Pancreas (tissue), 10 donors: ENCODE results near the gene TMEM125. TPM values are rescaled to one million over a fixed set of nuclear protein-coding genes. Genes with fewer than 3 reads are reported as not detected.

Source experiments
- ATAC-seq, 4 donors: fragments of 200-7000 bp; cut with Tn5 transposase; one replicate each; pipeline versions ENCODE4 v1.8.0 to v1.9.1; 2020; ENCODE audit warnings: mild to moderate bottlenecking in 4 of 4, moderate library complexity in 4 of 4
- DNase-seq, 6 donors: peaks; one replicate each; pipeline ENCODE4 v3.0.0-alpha.2; 2020
- FAIRE-seq: peaks from 2 replicates; lab custom pipeline; 2012; peaks lifted over from hg19 to GRCh38; lab: Jason Lieb, UNC
- H3K27ac ChIP-seq, 4 donors: fragments of 200-600 bp; sonication (generic); 1 replicate in 3 of 4; 2 replicates in 1 of 4; pipeline versions ENCODE4 v1.5.0 to v1.8.0; 2020
- H3K27me3 ChIP-seq, 4 donors: fragments of 200-600 bp; one replicate each; pipeline ENCODE4 v1.8.0; 2021
- H3K36me3 ChIP-seq, 3 donors: fragments of 200-600 bp; sonication (generic) in 1 of 3; one replicate each; pipeline versions ENCODE4 v1.5.0 to v1.8.0; 2020 to 2021
- H3K4me1 ChIP-seq, 3 donors: fragments of 200-600 bp; one replicate each; pipeline ENCODE4 v1.8.0; 2021
- H3K4me3 ChIP-seq, 4 donors: fragments of 200-600 bp; sonication (generic) in 2 of 4; one replicate each; pipeline versions ENCODE4 v1.5.0 to v1.8.0; 2020 to 2021
- H3K9me3 ChIP-seq, 4 donors: fragments of 200-600 bp; one replicate each; pipeline ENCODE4 v1.8.0; 2021
- CTCF ChIP-seq, 4 donors: fragments of 200-600 bp; sonication (generic) in 3 of 4; IDR thresholded peaks; one replicate each; pipeline versions ENCODE4 v1.5.0 to v1.8.0; 2021; ENCODE audit warnings: antibody characterized with exemption in 4 of 4
- WGBS, 2 donors: extraction: QIAGEN DNeasy Blood & Tissue Kit; methylation state at CpG; one replicate each; pipeline ENCODE4 v1.1.7; 2013; 5-methylcytosine and 5-hydroxymethylcytosine counted together
- intact Hi-C, 3 donors: fragments of 100-400 bp; cut with DNase I; formaldehyde crosslinking; loops; one replicate each; pipeline versions ENCODE4 v1.11.1 to v1.14.2; 2022
- polyA plus RNA-seq, 2 donors: library from polyadenylated mRNA; stranded (reverse); fragments of 200-250 nt; gene quantifications; one replicate each; pipeline ENCODE4 v1.2.3, GENCODE V29; 2013
- total RNA-seq, 6 donors: library from RNA; stranded (reverse); fragmentation: NEBNext Ultra II Directional in 4 of 6; extraction: Animal tissue kit (Norgen Biotek cat#: 25700) in 4 of 6; gene quantifications; one replicate each; pipeline versions ENCODE4 v1.2.1 to v1.2.4, GENCODE V29; 2021 to 2023
- donor health status: healthy with polysubstance abuse.
- donor health status: DM: no; HTN: no; CAD: no; lungs with moderate emphysema.
- donor health status: DM: no; HTN: no; CAD: no.
- donor health status: control.
- donor health status: control.
- donor health status: Bipolar disorder and iron deficiency.
- donor health status: DM: yes; HTN: yes; CAD: no.
- donor health status: DM: no; HTN: no; CAD: no.
- donor health status: DM: no; HTN: no; CAD: no.
- donor health status: DM: yes; HTN: yes; CAD: no.

Gene TMEM125
- total and polyA plus RNA-seq, 8 donors: 27.5 to 75.0 (median 44.4) TPM

GRCh38 chr1:43225168-43225567 is 44.6 kb upstream of the TMEM125 start:
- no peaks in the 10 kb centered on the region for H3K9me3 ChIP-seq
- no peak overlapping the region for H3K27ac ChIP-seq
- no peak overlapping the region for H3K4me3 ChIP-seq
- no peak for DNase-seq
- H3K27me3 ChIP-seq: no peaks in the 10 kb centered on the region
- no peaks in the 10 kb centered on the region for H3K36me3 ChIP-seq
- no peak for ATAC-seq
- no peaks in the 10 kb centered on the region for H3K4me1 ChIP-seq
- TF ChIP-seq CTCF (IDR thresholded peaks at IDR 0.05): no peak
- 61 to 63% methylated on average over 3 of the region's 3 CpGs for WGBS, 2 donors
- no peak for FAIRE-seq
- intact Hi-C loops: loop anchor here in 2 of 3 donors (5.0 kb wide), 2 partner anchors 192 to 197 kb away; no protein-coding TSS in a partner anchor

GRCh38 chr1:43227143-43227764 is 42.5 kb upstream of the TMEM125 start:
- H3K27ac ChIP-seq: no peak overlapping the region

GRCh38 chr1:43229826-43230780 is 39.7 kb upstream of the TMEM125 start:
- no peak for TF ChIP-seq CTCF (IDR thresholded peaks at IDR 0.05)
- Histone ChIP-seq H3K36me3 (no peaks in the 10 kb centered on the region), H3K9me3 (no peaks in the 10 kb centered on the region), H3K27me3 (no peaks in the 10 kb centered on the region), H3K4me3 (no peak overlapping the region), H3K4me1 (no peaks in the 10 kb centered on the region), H3K27ac (no peak overlapping the region)
- ATAC-seq (no peak), DNase-seq (no peak), FAIRE-seq (no peak)
- 82 to 86% methylated on average over 6 of the region's 6 CpGs for WGBS, 2 donors
- intact Hi-C loops: loop anchor here in 2 of 3 donors (5.0 to 10.0 kb wide), 3 partner anchors 135 to 192 kb away; partner anchors contain the start of gene ELOVL1 (in 2 of the 2)

More at GRCh38 chr1:43227143-43227764, 42.5 kb upstream of the TMEM125 start:
- Histone ChIP-seq H3K27me3 (no peaks in the 10 kb centered on the region), H3K9me3 (no peaks in the 10 kb centered on the region), H3K36me3 (no peaks in the 10 kb centered on the region), H3K4me1 (no peaks in the 10 kb centered on the region), H3K4me3 (no peak overlapping the region)
- TF ChIP-seq CTCF (IDR thresholded peaks at IDR 0.05): peak; percentile 92 to 95 (median 92)
- DNase-seq: peak; percentile 60 to 95 (median 82)
- peak; percentile 90 to 97 (median 93) for ATAC-seq
- FAIRE-seq: no peak
- WGBS, 2 donors: 13% methylated on average over 10 of the region's 10 CpGs
- intact Hi-C loops: loop anchor here in 2 of 3 donors (5.0 kb wide), 2 partner anchors 190 to 195 kb away; no protein-coding TSS in a partner anchor

- H3K36me3 ChIP-seq: no peaks in the 10 kb centered on the region
- intact Hi-C loops: loop anchor here in 2 of 3 donors (10.0 kb wide), 1 partner anchor 133 kb away; the partner anchor contains the start of gene ELOVL1 (in 2 of the 2)
- DNase-seq: no peak
- no peaks in the 10 kb centered on the region for H3K27me3 ChIP-seq
- H3K9me3 ChIP-seq: no peaks in the 10 kb centered on the region
- H3K27ac ChIP-seq: no peak overlapping the region
- 47 to 57% methylated on average over 4 of the region's 4 CpGs for WGBS, 2 donors
- ATAC-seq: peak in 2 of 4 donors; percentile 9 to 34
- H3K4me3 ChIP-seq: no peak overlapping the region
- no peak for TF ChIP-seq CTCF (IDR thresholded peaks at IDR 0.05)
- H3K4me1 ChIP-seq: no peaks in the 10 kb centered on the region
- FAIRE-seq: no peak
Observed at GRCh38 chr1:43232074-43232473, 37.7 kb upstream of the TMEM125 start.
